PC-3 (cell line): ENCODE data around the gene NR4A3. TPM values are rescaled to one million over a fixed set of nuclear protein-coding genes. Genes with fewer than 3 reads are reported as not detected.

ENCODE experiments used
- ATAC-seq: fragments of 200-7000 bp; cut with Tn5 transposase; 2 replicates; pipeline ENCODE4 v1.9.1; 2020; ENCODE audit warnings: mild to moderate bottlenecking, moderate library complexity
- BruUV-seq: library from RNA; stranded (reverse); fragments of 400-500 nt; replicated peaks from 2 replicates; lab custom pipeline; 2021; lab: Mats Ljungman, UMichigan
- CTCF ChIA-PET: fragments of 300-600 bp; sonication (Branson Sonifier 250); formaldehyde crosslinking; loops from one replicate; lab custom pipeline; 2022; ENCODE audit warnings: antibody characterized with exemption; lab: Charles Lee
- POLR2A ChIA-PET: fragments of 300-600 bp; sonication (Branson Sonifier 250); formaldehyde crosslinking; loops from one replicate; lab custom pipeline; 2022; ENCODE audit warnings: antibody characterized with exemption; ENCODE audit not compliant: unreplicated experiment; lab: Charles Lee
- DNase-seq: peaks from one replicate; pipeline ENCODE4 v3.0.0-alpha.2; 2015
- H2AFZ ChIP-seq: fragments of 300-600 bp; sonication (generic); 2 replicates; pipeline ENCODE4 v1.6.0; 2016; ENCODE audit warnings: antibody characterized with exemption, low read length
- H3F3A ChIP-seq: fragments of 300-600 bp; sonication (generic); one replicate; pipeline ENCODE4 v1.6.0; 2017; ENCODE audit warnings: antibody characterized with exemption, low read length, control low read depth, mild to moderate bottlenecking; ENCODE audit not compliant: unreplicated experiment
- H3K27ac ChIP-seq: fragments of 300-600 bp; sonication (generic); 2 replicates; pipeline ENCODE4 v1.5.1; 2016; ENCODE audit warnings: mild to moderate bottlenecking, low read length
- H3K27me3 ChIP-seq: fragments of 300-600 bp; sonication (generic); 2 replicates; pipeline ENCODE4 v1.6.1; 2016; ENCODE audit warnings: low read length, mixed read lengths
- H3K36me3 ChIP-seq: fragments of 300-600 bp; sonication (generic); 2 replicates; pipeline ENCODE4 v1.6.1; 2016; ENCODE audit warnings: low read depth, mixed run types, low read length, mixed read lengths
- H3K4me1 ChIP-seq: fragments of 300-600 bp; sonication (generic); 2 replicates; pipeline ENCODE4 v1.5.1; 2016; ENCODE audit warnings: low read length; ENCODE audit not compliant: insufficient read depth
- H3K4me2 ChIP-seq: fragments of 300-600 bp; sonication (generic); 2 replicates; pipeline ENCODE4 v1.6.0; 2016; ENCODE audit warnings: low read length
- H3K4me3 ChIP-seq: fragments of 300-600 bp; sonication (generic); 2 replicates; pipeline ENCODE4 v1.5.1; 2016; ENCODE audit warnings: mild to moderate bottlenecking, low read length, mixed read lengths
- H3K79me2 ChIP-seq: fragments of 300-600 bp; sonication (generic); 2 replicates; pipeline ENCODE4 v1.6.1; 2017; ENCODE audit warnings: low read length, mixed read lengths
- H3K9ac ChIP-seq: fragments of 300-600 bp; sonication (generic); 2 replicates; pipeline ENCODE4 v1.6.0; 2016; ENCODE audit warnings: mild to moderate bottlenecking, low read length
- H3K9me2 ChIP-seq: fragments of 300-600 bp; sonication (generic); replicated peaks from 2 replicates; pipeline ENCODE4 v1.6.1; 2016; ENCODE audit warnings: mixed run types, low read length, mixed read lengths
- H3K9me3 ChIP-seq: fragments of 300-600 bp; sonication (generic); 2 replicates; pipeline ENCODE4 v1.6.1; 2016; ENCODE audit warnings: low read length, mixed read lengths
- H4K20me1 ChIP-seq: fragments of 300-600 bp; sonication (generic); 2 replicates; pipeline ENCODE4 v1.6.1; 2016; ENCODE audit warnings: low read length, mixed read lengths
- CTCF ChIP-seq: fragments of 300-600 bp; sonication (generic); conservative IDR thresholded peaks from 2 replicates; pipeline ENCODE4 v1.5.1; 2017; ENCODE audit warnings: antibody characterized with exemption, low read depth, mild to moderate bottlenecking, low read length
- EZH2 ChIP-seq: fragments of 300-600 bp; sonication (generic); IDR thresholded peaks from one replicate; pipeline ENCODE4 v1.6.1; 2017; ENCODE audit warnings: antibody characterized with exemption, mild to moderate bottlenecking, low read length; ENCODE audit not compliant: unreplicated experiment
- EZH2phosphoT487 ChIP-seq: fragments of 300-600 bp; sonication (generic); IDR thresholded peaks from 2 replicates; pipeline ENCODE4 v1.6.1; 2018; ENCODE audit warnings: mild to moderate bottlenecking, antibody characterized with exemption, low read length, borderline replicate concordance
- intact Hi-C: fragments of 100-400 bp; cut with micrococcal nuclease; formaldehyde crosslinking; loops from 2 replicates; pipeline ENCODE4 v1.9.0; 2023
- total RNA-seq: library from RNA; depleted of rRNA; stranded (reverse); fragments of >200 nt; gene quantifications from 2 replicates; pipeline ENCODE4 v1.2.3, GENCODE V29; 2014

NR4A3 gene
- total RNA-seq, 1 experiment from 2014 or later = 0.77 TPM

- CTCF ChIA-PET = no interaction called here
- H4K20me1 ChIP-seq = no peaks in the 10 kb centered on the region
- intact Hi-C loops = no loop called here
These were observed 38.5 kb upstream of the NR4A3 start for GRCh38 chr9:99782962-99783718.

GRCh38 chr9:99783799-99784198 is 37.9 kb upstream of the NR4A3 start:
- ChIA-PET CTCF (no interaction called here), POLR2A (no interaction called here)
- no peak overlapping the region for H3K27ac ChIP-seq
- no peaks in the 10 kb centered on the region for H3K27me3 ChIP-seq
- no peaks in the 10 kb centered on the region for H3K9me3 ChIP-seq
- H3K9ac ChIP-seq = no peak overlapping the region
- TF ChIP-seq EZH2phosphoT487 (no peak), CTCF (no peak), EZH2 (no peak)
- no peaks in the 10 kb centered on the region for H3K9me2 ChIP-seq
- H3K4me2 ChIP-seq = no peak overlapping the region
- DNase-seq = no peak
- no peaks in the 10 kb centered on the region for H3K36me3 ChIP-seq
- H3K79me2 ChIP-seq = no peaks in the 10 kb centered on the region
- no peak overlapping the region for H3K4me3 ChIP-seq
- intact Hi-C loops = no loop called here
- H2AFZ ChIP-seq = no peak overlapping the region
- no peaks in the 10 kb centered on the region for H3K4me1 ChIP-seq
- BruUV-seq = no TSS peak
- H3F3A ChIP-seq = no peaks in the 10 kb centered on the region
- ATAC-seq = no peak
- H4K20me1 ChIP-seq = no peaks in the 10 kb centered on the region

More at GRCh38 chr9:99782962-99783718, 38.5 kb upstream of the NR4A3 start:
- no peak overlapping the region for H3K4me2 ChIP-seq
- no peaks in the 10 kb centered on the region for H3K9me3 ChIP-seq
- TF ChIP-seq CTCF (no peak), EZH2 (no peak), EZH2phosphoT487 (no peak)
- DNase-seq (no peak), ATAC-seq (no peak)
- BruUV-seq = no TSS peak
- H3K4me3 ChIP-seq = no peak overlapping the region
- no peaks in the 10 kb centered on the region for H3K79me2 ChIP-seq
- no peaks in the 10 kb centered on the region for H3F3A ChIP-seq
- H3K27ac ChIP-seq = no peak overlapping the region
- H3K9me2 ChIP-seq = no peaks in the 10 kb centered on the region
- H3K36me3 ChIP-seq = no peaks in the 10 kb centered on the region
- no peak overlapping the region for H3K9ac ChIP-seq
- no peaks in the 10 kb centered on the region for H3K27me3 ChIP-seq
- peaks cover under 1% of the 10 kb centered on the region for H3K4me1 ChIP-seq
- POLR2A ChIA-PET = no interaction called here
- no peak overlapping the region for H2AFZ ChIP-seq

DNA sequence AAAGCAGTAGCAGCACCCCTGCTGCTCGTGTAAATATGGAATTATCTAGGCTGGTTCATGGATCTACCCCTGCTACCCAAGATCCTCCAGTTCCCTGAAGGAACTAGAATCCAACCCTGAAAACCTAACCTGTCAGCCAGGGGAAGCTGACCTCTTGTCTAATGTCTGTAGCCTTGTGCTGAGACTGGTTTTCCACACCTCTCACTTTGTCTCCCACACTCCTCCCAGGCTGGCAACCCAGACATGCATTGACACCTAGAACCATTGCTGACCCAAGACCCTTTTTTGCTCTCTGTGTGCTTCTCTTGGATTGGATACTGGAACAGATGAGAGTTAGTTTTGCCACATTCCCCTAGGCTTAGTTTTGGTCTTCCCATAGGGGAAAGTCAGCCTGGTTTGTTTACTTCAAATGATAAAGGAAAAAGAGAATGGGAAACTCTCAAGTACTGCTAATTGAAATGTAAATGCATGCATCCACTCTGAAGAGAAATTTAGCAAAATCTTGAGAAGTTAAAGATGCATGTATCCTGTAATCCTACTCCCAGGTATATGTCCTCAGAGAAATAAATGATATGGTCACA is 36.6 kb upstream of the NR4A3 start:
- no peak overlapping the region for H3K9ac ChIP-seq
- H3K79me2 ChIP-seq = no peaks in the 10 kb centered on the region
- H3K9me2 ChIP-seq = no peaks in the 10 kb centered on the region
- no peaks in the 10 kb centered on the region for H3K9me3 ChIP-seq
- no peaks in the 10 kb centered on the region for H3K4me1 ChIP-seq
- DNase-seq = no peak
- H4K20me1 ChIP-seq = no peaks in the 10 kb centered on the region
- no peak overlapping the region for H2AFZ ChIP-seq
- ChIA-PET POLR2A (no interaction called here), CTCF (no interaction called here)
- no peak overlapping the region for H3K27ac ChIP-seq
- no peak overlapping the region for H3K4me3 ChIP-seq
- H3F3A ChIP-seq = no peaks in the 10 kb centered on the region
- no peaks in the 10 kb centered on the region for H3K27me3 ChIP-seq
- no peak overlapping the region for H3K4me2 ChIP-seq
- TF ChIP-seq EZH2phosphoT487 (no peak), CTCF (no peak), EZH2 (no peak)
- H3K36me3 ChIP-seq = no peaks in the 10 kb centered on the region
- BruUV-seq = no TSS peak
- intact Hi-C loops = no loop called here
- no peak for ATAC-seq
